ENCODE results near the gene DUSP3.

Gene DUSP3

DNA sequence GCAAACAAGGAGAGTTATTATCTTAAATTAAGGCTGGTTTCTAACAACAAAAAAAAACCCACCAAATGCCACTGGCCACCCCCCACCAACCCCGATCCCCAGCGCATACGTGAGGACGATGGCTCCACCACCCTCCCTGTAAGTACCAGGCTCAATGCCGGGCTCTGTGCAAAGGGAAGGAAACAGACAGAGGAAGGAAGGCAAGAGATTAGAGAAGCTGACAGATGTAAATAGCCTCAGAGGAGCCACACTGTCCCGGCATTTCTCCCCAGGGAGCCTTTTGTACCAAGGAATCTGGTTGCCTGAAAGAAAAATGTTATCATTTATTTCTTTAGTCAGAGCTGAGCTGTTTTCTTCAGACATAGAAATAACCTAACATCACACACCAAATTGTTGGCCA is 33.2 kb downstream of the DUSP3 start:
- no peak for TF ChIP-seq YY1 (IDR thresholded peaks at IDR 0.05; ENCODE audit: low read depth)
- TF ChIP-seq ZBTB7A (IDR thresholded peaks at IDR 0.05; ENCODE audit: low read depth): no peak
- no peak for TF ChIP-seq EGR1 (IDR thresholded peaks at IDR 0.05)
- no peak for TF ChIP-seq FOXM1 (IDR thresholded peaks at IDR 0.05; ENCODE audit: borderline replicate concordance, low read depth)

DNA sequence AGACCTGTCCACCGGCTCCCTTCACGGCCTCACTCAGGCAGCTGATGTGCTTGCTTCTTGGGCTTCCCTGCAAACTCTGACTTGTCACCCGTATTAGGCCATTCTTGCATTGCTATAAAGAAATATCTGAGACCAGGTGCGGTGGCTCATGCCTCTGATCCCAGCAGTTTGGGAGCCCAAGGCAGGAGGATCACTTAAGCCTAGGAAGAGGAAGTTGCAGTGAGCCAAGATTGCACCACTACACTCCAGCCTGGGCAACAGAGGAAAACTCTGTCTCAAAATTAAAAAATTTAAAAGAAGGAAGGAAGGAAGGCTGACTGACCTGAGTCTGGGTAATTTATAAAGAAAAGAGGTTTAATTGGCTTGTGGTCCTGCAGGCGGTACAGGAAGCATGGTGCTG is 37.1 kb downstream of the DUSP3 start:
- TF ChIP-seq FOXM1 (IDR thresholded peaks at IDR 0.05; ENCODE audit: borderline replicate concordance, low read depth) (no peak), CREB1 (IDR thresholded peaks at IDR 0.05; ENCODE audit: low read depth) (no peak), TCF12 (IDR thresholded peaks at IDR 0.05; ENCODE audit: low read depth) (no peak), EGR1 (IDR thresholded peaks at IDR 0.05) (no peak), TAF1 (IDR thresholded peaks at IDR 0.05; ENCODE audit: low read depth) (no peak), ZBTB7A (IDR thresholded peaks at IDR 0.05; ENCODE audit: low read depth) (no peak), CEBPB (IDR thresholded peaks at IDR 0.05) (no peak), YY1 (IDR thresholded peaks at IDR 0.05; ENCODE audit: low read depth) (no peak), TEAD4 (IDR thresholded peaks at IDR 0.05) (no peak), NFIC (IDR thresholded peaks at IDR 0.05) (no peak), EP300 (IDR thresholded peaks at IDR 0.05; ENCODE audit: borderline replicate concordance) (no peak), RAD21 (IDR thresholded peaks at IDR 0.05; ENCODE audit: low read depth) (no peak)
- TF ChIP-seq, protein P1, sequence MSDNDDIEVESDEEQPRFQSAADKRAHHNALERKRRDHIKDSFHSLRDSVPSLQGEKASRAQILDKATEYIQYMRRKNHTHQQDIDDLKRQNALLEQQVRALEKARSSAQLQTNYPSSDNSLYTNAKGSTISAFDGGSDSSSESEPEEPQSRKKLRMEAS (IDR thresholded peaks at IDR 0.05): no peak
- TF ChIP-seq, protein P2, sequence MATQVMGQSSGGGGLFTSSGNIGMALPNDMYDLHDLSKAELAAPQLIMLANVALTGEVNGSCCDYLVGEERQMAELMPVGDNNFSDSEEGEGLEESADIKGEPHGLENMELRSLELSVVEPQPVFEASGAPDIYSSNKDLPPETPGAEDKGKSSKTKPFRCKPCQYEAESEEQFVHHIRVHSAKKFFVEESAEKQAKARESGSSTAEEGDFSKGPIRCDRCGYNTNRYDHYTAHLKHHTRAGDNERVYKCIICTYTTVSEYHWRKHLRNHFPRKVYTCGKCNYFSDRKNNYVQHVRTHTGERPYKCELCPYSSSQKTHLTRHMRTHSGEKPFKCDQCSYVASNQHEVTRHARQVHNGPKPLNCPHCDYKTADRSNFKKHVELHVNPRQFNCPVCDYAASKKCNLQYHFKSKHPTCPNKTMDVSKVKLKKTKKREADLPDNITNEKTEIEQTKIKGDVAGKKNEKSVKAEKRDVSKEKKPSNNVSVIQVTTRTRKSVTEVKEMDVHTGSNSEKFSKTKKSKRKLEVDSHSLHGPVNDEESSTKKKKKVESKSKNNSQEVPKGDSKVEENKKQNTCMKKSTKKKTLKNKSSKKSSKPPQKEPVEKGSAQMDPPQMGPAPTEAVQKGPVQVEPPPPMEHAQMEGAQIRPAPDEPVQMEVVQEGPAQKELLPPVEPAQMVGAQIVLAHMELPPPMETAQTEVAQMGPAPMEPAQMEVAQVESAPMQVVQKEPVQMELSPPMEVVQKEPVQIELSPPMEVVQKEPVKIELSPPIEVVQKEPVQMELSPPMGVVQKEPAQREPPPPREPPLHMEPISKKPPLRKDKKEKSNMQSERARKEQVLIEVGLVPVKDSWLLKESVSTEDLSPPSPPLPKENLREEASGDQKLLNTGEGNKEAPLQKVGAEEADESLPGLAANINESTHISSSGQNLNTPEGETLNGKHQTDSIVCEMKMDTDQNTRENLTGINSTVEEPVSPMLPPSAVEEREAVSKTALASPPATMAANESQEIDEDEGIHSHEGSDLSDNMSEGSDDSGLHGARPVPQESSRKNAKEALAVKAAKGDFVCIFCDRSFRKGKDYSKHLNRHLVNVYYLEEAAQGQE (IDR thresholded peaks at IDR 0.05; ENCODE audit: low read depth): no peak
- TF ChIP-seq, protein P3, sequence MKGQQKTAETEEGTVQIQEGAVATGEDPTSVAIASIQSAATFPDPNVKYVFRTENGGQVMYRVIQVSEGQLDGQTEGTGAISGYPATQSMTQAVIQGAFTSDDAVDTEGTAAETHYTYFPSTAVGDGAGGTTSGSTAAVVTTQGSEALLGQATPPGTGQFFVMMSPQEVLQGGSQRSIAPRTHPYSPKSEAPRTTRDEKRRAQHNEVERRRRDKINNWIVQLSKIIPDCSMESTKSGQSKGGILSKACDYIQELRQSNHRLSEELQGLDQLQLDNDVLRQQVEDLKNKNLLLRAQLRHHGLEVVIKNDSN (IDR thresholded peaks at IDR 0.05): no peak

DNA sequence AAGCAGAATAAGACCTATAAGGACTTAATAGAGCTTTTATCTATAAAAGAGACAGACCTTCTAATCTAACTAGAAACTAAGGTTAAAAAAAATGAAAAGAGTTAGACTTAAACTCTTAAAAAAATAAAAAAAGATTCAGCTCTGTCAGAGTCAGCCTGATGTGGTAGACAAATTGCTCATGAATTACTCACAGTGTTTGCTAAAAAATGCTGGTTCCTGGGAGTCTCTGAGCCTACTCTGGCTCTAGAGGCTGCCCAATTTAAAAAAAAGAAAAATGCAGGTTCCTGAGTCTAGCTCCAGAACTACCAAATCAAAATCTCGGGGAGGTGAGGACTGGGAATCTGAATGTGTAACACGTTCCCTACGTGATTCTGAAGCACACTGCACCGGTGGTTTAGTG is 38.2 kb downstream of the DUSP3 start:
- TF ChIP-seq, protein P3 (IDR thresholded peaks at IDR 0.05): no peak
- TF ChIP-seq CREB1 (IDR thresholded peaks at IDR 0.05; ENCODE audit: low read depth) (no peak), CEBPB (IDR thresholded peaks at IDR 0.05) (no peak), TEAD4 (IDR thresholded peaks at IDR 0.05) (no peak), TCF12 (IDR thresholded peaks at IDR 0.05; ENCODE audit: low read depth) (no peak), RAD21 (IDR thresholded peaks at IDR 0.05; ENCODE audit: low read depth) (no peak), EGR1 (IDR thresholded peaks at IDR 0.05) (no peak), ZBTB7A (IDR thresholded peaks at IDR 0.05; ENCODE audit: low read depth) (no peak), FOXM1 (IDR thresholded peaks at IDR 0.05; ENCODE audit: borderline replicate concordance, low read depth) (no peak), YY1 (IDR thresholded peaks at IDR 0.05; ENCODE audit: low read depth) (no peak), EP300 (IDR thresholded peaks at IDR 0.05; ENCODE audit: borderline replicate concordance) (no peak)

DNA sequence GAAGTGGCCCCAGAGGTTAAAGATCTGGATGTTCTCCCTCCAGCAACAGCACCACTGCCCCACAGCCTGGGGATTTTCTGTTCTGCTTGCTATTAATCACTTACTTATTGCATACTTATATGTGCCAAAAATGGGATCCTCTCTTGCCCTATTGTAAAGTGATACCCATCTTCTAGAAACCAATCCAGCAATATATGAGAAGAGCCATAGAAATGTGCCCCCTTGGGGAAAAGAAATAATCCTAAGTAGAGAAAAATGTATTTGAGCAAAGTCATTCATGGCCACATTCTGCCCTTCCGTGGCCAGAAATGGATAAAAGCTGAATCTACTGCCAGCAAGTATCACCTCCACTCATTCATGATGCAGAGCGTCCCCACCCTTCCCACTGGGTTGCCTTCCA is 41.1 kb downstream of the DUSP3 start:
- TF ChIP-seq TCF12 (IDR thresholded peaks at IDR 0.05; ENCODE audit: low read depth) (no peak), ZBTB7A (IDR thresholded peaks at IDR 0.05; ENCODE audit: low read depth) (no peak), YY1 (IDR thresholded peaks at IDR 0.05; ENCODE audit: low read depth) (no peak), CREB1 (IDR thresholded peaks at IDR 0.05; ENCODE audit: low read depth) (no peak), EP300 (IDR thresholded peaks at IDR 0.05; ENCODE audit: borderline replicate concordance) (no peak), TAF1 (IDR thresholded peaks at IDR 0.05; ENCODE audit: low read depth) (no peak), EGR1 (IDR thresholded peaks at IDR 0.05) (no peak), NFIC (IDR thresholded peaks at IDR 0.05) (no peak), FOXM1 (IDR thresholded peaks at IDR 0.05; ENCODE audit: borderline replicate concordance, low read depth) (no peak), CEBPB (IDR thresholded peaks at IDR 0.05) (no peak), RAD21 (IDR thresholded peaks at IDR 0.05; ENCODE audit: low read depth) (no peak), TEAD4 (IDR thresholded peaks at IDR 0.05) (no peak)
- TF ChIP-seq, protein P2 (IDR thresholded peaks at IDR 0.05; ENCODE audit: low read depth): no peak
- TF ChIP-seq, protein P1 (IDR thresholded peaks at IDR 0.05): no peak
- TF ChIP-seq, protein P3 (IDR thresholded peaks at IDR 0.05): no peak

DNA sequence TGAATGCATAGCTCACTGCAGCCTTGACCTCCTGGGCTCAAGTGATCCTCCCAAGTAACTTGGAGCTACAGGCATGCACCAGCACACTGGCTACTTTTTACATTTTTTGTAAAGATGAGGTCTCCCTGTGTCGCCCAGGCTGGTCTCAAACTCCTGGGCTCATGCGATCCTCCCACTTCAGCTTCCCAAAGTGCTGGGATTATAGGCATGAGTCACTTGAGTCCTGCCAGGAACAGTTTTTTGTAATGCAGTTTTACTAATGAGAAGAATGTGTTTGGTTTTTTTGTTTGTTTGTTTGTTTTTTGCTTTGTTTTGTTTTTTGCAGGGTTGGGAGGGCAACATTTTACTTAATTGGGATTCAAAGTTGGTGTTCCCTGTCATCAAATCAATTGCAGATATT is 42.4 kb downstream of the DUSP3 start:
- no peak for TF ChIP-seq TEAD4 (IDR thresholded peaks at IDR 0.05)
- TF ChIP-seq, protein P3 (IDR thresholded peaks at IDR 0.05): no peak
- TF ChIP-seq, protein P1 (IDR thresholded peaks at IDR 0.05): no peak
- no peak for TF ChIP-seq ZBTB7A (IDR thresholded peaks at IDR 0.05; ENCODE audit: low read depth)
- TF ChIP-seq NFIC (IDR thresholded peaks at IDR 0.05): no peak
- no peak for TF ChIP-seq FOXM1 (IDR thresholded peaks at IDR 0.05; ENCODE audit: borderline replicate concordance, low read depth)
- TF ChIP-seq RAD21 (IDR thresholded peaks at IDR 0.05; ENCODE audit: low read depth): no peak
- TF ChIP-seq YY1 (IDR thresholded peaks at IDR 0.05; ENCODE audit: low read depth): no peak
- TF ChIP-seq CEBPB (IDR thresholded peaks at IDR 0.05): no peak
- TF ChIP-seq, protein P2 (IDR thresholded peaks at IDR 0.05; ENCODE audit: low read depth): no peak
- no peak for TF ChIP-seq EP300 (IDR thresholded peaks at IDR 0.05; ENCODE audit: borderline replicate concordance)
- no peak for TF ChIP-seq TAF1 (IDR thresholded peaks at IDR 0.05; ENCODE audit: low read depth)
- TF ChIP-seq TCF12 (IDR thresholded peaks at IDR 0.05; ENCODE audit: low read depth): no peak
- no peak for TF ChIP-seq EGR1 (IDR thresholded peaks at IDR 0.05)
- TF ChIP-seq CREB1 (IDR thresholded peaks at IDR 0.05; ENCODE audit: low read depth): no peak
